K562 (cell line): ENCODE data around the gene FUT9.

Source experiments
- NFRKB ChIP-seq: fragments of 450-650 bp; IDR thresholded peaks from 2 replicates; pipeline ENCODE4 v1.6.1; 2016; ENCODE audit warnings: low read depth
- PHB2 ChIP-seq: fragments of 450-650 bp; IDR thresholded peaks from 2 replicates; pipeline ENCODE4 v1.6.1; 2017; ENCODE audit warnings: low read depth
- PRDM10 ChIP-seq: fragments of 450-650 bp; IDR thresholded peaks from 2 replicates; pipeline ENCODE4 v1.6.1; 2018; ENCODE audit not compliant: partially characterized antibody
- SP1 ChIP-seq: sonication (generic); formaldehyde crosslinking; IDR thresholded peaks from 2 replicates; pipeline ENCODE4 v1.8.1; 2022; ENCODE audit warnings: mild to moderate bottlenecking, missing genetic modification reagents

GRCh38 chr6:96086745-96087144 is 71.0 kb downstream of the FUT9 start:
- no peak for TF ChIP-seq PRDM10
- TF ChIP-seq SP1 (CRISPR knock-in tag) = no peak
- no peak for TF ChIP-seq PHB2
- TF ChIP-seq NFRKB = no peak
